ENCODE data around the gene NPFFR2. TPM values are rescaled to one million over a fixed set of nuclear protein-coding genes. Genes with fewer than 3 reads are reported as not detected.

NPFFR2 gene
- not detected in 2 replicates for total RNA-seq (ENCODE audit: low replicate concordance)

DNA sequence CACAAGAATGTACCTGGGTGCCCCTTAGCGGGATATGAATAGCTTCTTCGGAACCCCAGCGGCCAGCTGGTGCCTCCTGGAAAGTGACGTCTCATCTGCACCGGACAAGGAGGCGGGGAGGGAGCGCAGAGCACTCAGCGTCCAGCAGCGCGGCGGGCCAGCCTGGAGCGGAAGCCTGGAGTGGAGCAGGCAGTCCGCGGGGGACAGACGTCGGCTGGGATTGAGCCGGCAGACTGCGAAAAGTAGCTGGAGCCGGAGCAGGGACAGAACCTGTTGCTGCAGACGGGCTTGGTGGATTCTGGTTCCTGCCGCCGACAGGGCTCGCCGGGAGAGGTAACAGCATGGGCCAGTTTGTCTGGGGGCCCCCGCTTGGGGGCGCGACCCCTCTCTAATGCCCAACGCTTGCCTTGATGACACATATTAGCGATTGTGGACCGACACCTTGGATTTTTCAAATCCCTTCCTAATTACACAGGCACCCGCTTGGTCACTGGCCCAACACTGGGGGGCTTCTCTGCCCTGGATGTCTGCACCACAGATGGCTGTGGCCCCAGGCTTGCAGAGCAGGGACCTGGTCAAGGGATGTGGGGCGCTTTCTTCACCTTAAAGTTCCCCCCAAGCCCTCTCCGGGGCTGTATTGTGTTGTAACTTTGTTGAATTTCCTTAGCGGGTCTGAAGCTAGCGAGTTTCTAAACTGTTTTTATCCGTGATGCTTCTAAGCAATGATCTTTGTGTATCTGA lies at the start of gene NPFFR2:
Gene NPFFR2 (plus strand): TSS at position 133 of the 741 bp plus-strand sequence. CDS start 96,592 bp downstream, outside the sequence.

Other genes with a start within 250 kb of the NPFFR2 start
- gene GC, start 247.9 kb upstream of the NPFFR2 start, total RNA-seq (ENCODE audit: low replicate concordance), result not detected in 2 replicates

All from smooth muscle cell of the coronary artery (primary cell).